HepG2 (cell line): Measurements from ENCODE around the gene ICOS.

ENCODE experiments used
- JUNB ChIP-seq: sonication (generic); formaldehyde crosslinking; IDR thresholded peaks from 2 replicates; pipeline ENCODE4 v1.8.0; 2022; ENCODE audit warnings: missing genetic modification reagents, mild to moderate bottlenecking, borderline replicate concordance
- MAF1 ChIP-seq: sonication (generic); formaldehyde crosslinking; IDR thresholded peaks from 2 replicates; pipeline ENCODE4 v1.5.0; 2020; ENCODE audit warnings: missing genetic modification reagents, borderline replicate concordance
- MAFK ChIP-seq, 2 experiments: IDR thresholded peaks in 1 of 2; conservative IDR thresholded peaks in 1 of 2; 2 replicates each; pipeline ENCODE4 v1.6.1; 2011; ENCODE audit warnings: improper control_type of control experiment in 2 of 2, low read length in 2 of 2
- PRDM10 ChIP-seq: sonication (generic); formaldehyde crosslinking; IDR thresholded peaks from 2 replicates; pipeline ENCODE4 v1.4.0; 2020; ENCODE audit warnings: low read depth, missing genetic modification reagents
- TCF7L2 ChIP-seq: IDR thresholded peaks from 2 replicates; pipeline ENCODE4 v1.6.1; 2011; ENCODE audit warnings: mild to moderate bottlenecking, low read depth, low read length, moderate library complexity
- ZBTB43 ChIP-seq: sonication (generic); formaldehyde crosslinking; conservative IDR thresholded peaks from 2 replicates; pipeline ENCODE4 v1.4.0; 2020; ENCODE audit warnings: missing genetic modification reagents
- ZNF138 ChIP-seq: sonication (generic); formaldehyde crosslinking; IDR thresholded peaks from 2 replicates; pipeline ENCODE4 v1.5.0; 2020; ENCODE audit warnings: mild to moderate bottlenecking, low read depth, missing genetic modification reagents
- ZNF367 ChIP-seq: sonication (generic); formaldehyde crosslinking; IDR thresholded peaks from 2 replicates; pipeline ENCODE4 v1.4.0; 2020; ENCODE audit warnings: missing genetic modification reagents, borderline replicate concordance
- ZUFSP ChIP-seq: sonication (generic); formaldehyde crosslinking; IDR thresholded peaks from 2 replicates; pipeline ENCODE4 v1.9.0; 2021; ENCODE audit warnings: missing genetic modification reagents, mild to moderate bottlenecking, borderline replicate concordance
- TF ChIP-seq, protein P1 (sequence below): sonication (generic); formaldehyde crosslinking; IDR thresholded peaks from 2 replicates; pipeline ENCODE4 v1.4.0; 2020; ENCODE audit warnings: missing genetic modification reagents
- TF ChIP-seq, protein P2 (sequence below): sonication (generic); IDR thresholded peaks from 2 replicates; pipeline ENCODE4 v1.6.1; 2016; ENCODE audit warnings: low read depth, borderline replicate concordance
- TF ChIP-seq, protein P3 (sequence below): sonication (generic); formaldehyde crosslinking; IDR thresholded peaks from 2 replicates; pipeline ENCODE4 v1.8.0; 2022; ENCODE audit warnings: missing genetic modification reagents, low read depth, mild to moderate bottlenecking, borderline replicate concordance

GRCh38 chr2:203948733-203949132, 12.2 kb downstream of the ICOS start:
- TF ChIP-seq ZUFSP (CRISPR knock-in tag): no peak
- no peak for TF ChIP-seq TCF7L2
- TF ChIP-seq, protein P1, sequence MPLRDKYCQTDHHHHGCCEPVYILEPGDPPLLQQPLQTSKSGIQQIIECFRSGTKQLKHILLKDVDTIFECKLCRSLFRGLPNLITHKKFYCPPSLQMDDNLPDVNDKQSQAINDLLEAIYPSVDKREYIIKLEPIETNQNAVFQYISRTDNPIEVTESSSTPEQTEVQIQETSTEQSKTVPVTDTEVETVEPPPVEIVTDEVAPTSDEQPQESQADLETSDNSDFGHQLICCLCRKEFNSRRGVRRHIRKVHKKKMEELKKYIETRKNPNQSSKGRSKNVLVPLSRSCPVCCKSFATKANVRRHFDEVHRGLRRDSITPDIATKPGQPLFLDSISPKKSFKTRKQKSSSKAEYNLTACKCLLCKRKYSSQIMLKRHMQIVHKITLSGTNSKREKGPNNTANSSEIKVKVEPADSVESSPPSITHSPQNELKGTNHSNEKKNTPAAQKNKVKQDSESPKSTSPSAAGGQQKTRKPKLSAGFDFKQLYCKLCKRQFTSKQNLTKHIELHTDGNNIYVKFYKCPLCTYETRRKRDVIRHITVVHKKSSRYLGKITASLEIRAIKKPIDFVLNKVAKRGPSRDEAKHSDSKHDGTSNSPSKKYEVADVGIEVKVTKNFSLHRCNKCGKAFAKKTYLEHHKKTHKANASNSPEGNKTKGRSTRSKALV (CRISPR knock-in tag): no peak
- no peak for TF ChIP-seq ZNF367 (CRISPR knock-in tag)
- TF ChIP-seq PRDM10: no peak
- no peak for TF ChIP-seq ZNF138 (CRISPR knock-in tag)
- TF ChIP-seq MAF1 (CRISPR knock-in tag): no peak
- TF ChIP-seq MAFK (conservative IDR thresholded peaks at IDR 0.05 in 1 of 2, IDR thresholded peaks at IDR 0.05 in 1 of 2; ENCODE audit: low read length in 2 of 2): no peak
- TF ChIP-seq, protein P2, sequence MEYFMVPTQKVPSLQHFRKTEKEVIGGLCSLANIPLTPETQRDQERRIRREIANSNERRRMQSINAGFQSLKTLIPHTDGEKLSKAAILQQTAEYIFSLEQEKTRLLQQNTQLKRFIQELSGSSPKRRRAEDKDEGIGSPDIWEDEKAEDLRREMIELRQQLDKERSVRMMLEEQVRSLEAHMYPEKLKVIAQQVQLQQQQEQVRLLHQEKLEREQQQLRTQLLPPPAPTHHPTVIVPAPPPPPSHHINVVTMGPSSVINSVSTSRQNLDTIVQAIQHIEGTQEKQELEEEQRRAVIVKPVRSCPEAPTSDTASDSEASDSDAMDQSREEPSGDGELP: no peak
- TF ChIP-seq, protein P3, sequence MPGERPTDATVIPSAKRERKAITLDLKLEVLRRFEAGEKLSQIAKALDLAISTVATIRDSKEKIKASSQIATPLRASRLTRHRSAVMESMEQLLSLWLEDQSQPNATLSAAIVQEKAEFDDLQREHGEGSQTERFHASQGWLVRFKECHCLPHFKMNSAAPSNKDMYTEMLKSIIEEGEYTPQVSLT (CRISPR knock-in tag): no peak
- TF ChIP-seq JUNB (CRISPR knock-in tag): no peak
- TF ChIP-seq ZBTB43 (CRISPR knock-in tag): no peak
